HG03354 (cell line): ENCODE measurements around the gene BTBD6.

Source experiments
- ATAC-seq: cut with Tn5 transposase; IDR thresholded peaks from one replicate; pipeline ENCODE4 v1.9.1; 2021; ENCODE audit warnings: mild to moderate bottlenecking; ENCODE audit not compliant: unreplicated experiment, poor library complexity, severe bottlenecking

The BTBD6 gene

GRCh38 chr14:105226198-105226597 lies 22.1 kb upstream of the BTBD6 start:
- no peak for ATAC-seq

GRCh38 chr14:105227346-105227745 lies 21.0 kb upstream of the BTBD6 start:
- ATAC-seq = no peak

- ATAC-seq = no peak
Measured at GRCh38 chr14:105228562-105228961, 19.8 kb upstream of the BTBD6 start.

GRCh38 chr14:105229099-105229655 lies 19.2 kb upstream of the BTBD6 start:
- no peak for ATAC-seq

GRCh38 chr14:105240811-105241576 lies 7.3 kb upstream of the BTBD6 start:
- no peak for ATAC-seq

- ATAC-seq = no peak
Measured at GRCh38 chr14:105241641-105242040, 6.7 kb upstream of the BTBD6 start.

- ATAC-seq = no peak
Measured at GRCh38 chr14:105244334-105244733, 4.0 kb upstream of the BTBD6 start.

GRCh38 chr14:105247026-105247425 lies 1.3 kb upstream of the BTBD6 start:
- no peak for ATAC-seq

GRCh38 chr14:105247715-105248367 lies 492 bp upstream of the BTBD6 start:
- ATAC-seq = peak; percentile 22

GRCh38 chr14:105249182-105250007 lies 1.1 kb downstream of the BTBD6 start:
- ATAC-seq = no peak

GRCh38 chr14:105250008-105250366 lies 1.7 kb downstream of the BTBD6 start:
- ATAC-seq = no peak

GRCh38 chr14:105250986-105251385 lies 2.7 kb downstream of the BTBD6 start:
- ATAC-seq = no peak

- no peak for ATAC-seq
Measured at GRCh38 chr14:105251920-105252319, 3.6 kb downstream of the BTBD6 start.

GRCh38 chr14:105252552-105253328 lies 4.4 kb downstream of the BTBD6 start:
- ATAC-seq = no peak

- ATAC-seq = no peak
Measured at GRCh38 chr14:105253329-105253682, 5.0 kb downstream of the BTBD6 start.

GRCh38 chr14:105255021-105255507 lies 6.7 kb downstream of the BTBD6 start:
- no peak for ATAC-seq

GRCh38 chr14:105256292-105256960 lies 8.1 kb downstream of the BTBD6 start:
- no peak for ATAC-seq

GRCh38 chr14:105257464-105257863 lies 9.1 kb downstream of the BTBD6 start:
- no peak for ATAC-seq

GRCh38 chr14:105258846-105259245 lies 10.5 kb downstream of the BTBD6 start:
- ATAC-seq = no peak
